Measurements from ENCODE around the gene RCAN1. TPM values are rescaled to one million over a fixed set of nuclear protein-coding genes. Genes with fewer than 3 reads are reported as not detected.

Gene RCAN1
- total and polyA plus RNA-seq, 2 of the 8 experiments (the other 6 are each of a cell fraction or from before 2014, with no cell fraction given): 1.7 to 6.4 TPM

- 0 out of 2 replicates have a peak, but pooled peaks have one; percentile 35 for TF ChIP-seq CREB1 (IDR thresholded peaks at IDR 0.05)
- TF ChIP-seq, protein P1, sequence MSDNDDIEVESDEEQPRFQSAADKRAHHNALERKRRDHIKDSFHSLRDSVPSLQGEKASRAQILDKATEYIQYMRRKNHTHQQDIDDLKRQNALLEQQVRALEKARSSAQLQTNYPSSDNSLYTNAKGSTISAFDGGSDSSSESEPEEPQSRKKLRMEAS (IDR thresholded peaks at IDR 0.05): no peak
- TF ChIP-seq CHD2 (IDR thresholded peaks at IDR 0.05; ENCODE audit: low read length): no peak
- no peak for TF ChIP-seq SIRT6 (IDR thresholded peaks at IDR 0.05; ENCODE audit: low read length)
- no peak for TF ChIP-seq SUZ12 (IDR thresholded peaks at IDR 0.05; ENCODE audit: low read length)
- TF ChIP-seq TAF1 (IDR thresholded peaks at IDR 0.05; ENCODE audit: low read depth, low read length): no peak
- TF ChIP-seq JUN (IDR thresholded peaks at IDR 0.05; ENCODE audit: low read depth, low read length): peak; percentile 57; the same call in 1 of the 2 replicates
- TF ChIP-seq RAD21 (IDR thresholded peaks at IDR 0.05 in 1 of 2, conservative IDR thresholded peaks at IDR 0.05 in 1 of 2; ENCODE audit: low read depth in 2 of 2, low read length in 2 of 2): no peak
- no peak for TF ChIP-seq CEBPB (IDR thresholded peaks at IDR 0.05; ENCODE audit: low read depth, low read length)
- TF ChIP-seq, protein P2, sequence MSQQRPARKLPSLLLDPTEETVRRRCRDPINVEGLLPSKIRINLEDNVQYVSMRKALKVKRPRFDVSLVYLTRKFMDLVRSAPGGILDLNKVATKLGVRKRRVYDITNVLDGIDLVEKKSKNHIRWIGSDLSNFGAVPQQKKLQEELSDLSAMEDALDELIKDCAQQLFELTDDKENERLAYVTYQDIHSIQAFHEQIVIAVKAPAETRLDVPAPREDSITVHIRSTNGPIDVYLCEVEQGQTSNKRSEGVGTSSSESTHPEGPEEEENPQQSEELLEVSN (IDR thresholded peaks at IDR 0.05): no peak
- no peak for TF ChIP-seq YY1 (IDR thresholded peaks at IDR 0.05; ENCODE audit: low read depth, low read length)
- TF ChIP-seq SIX5 (IDR thresholded peaks at IDR 0.05; ENCODE audit: low read depth, low read length): no peak
- TF ChIP-seq USF2 (IDR thresholded peaks at IDR 0.05; ENCODE audit: low read length): no peak
- TF ChIP-seq ZNF274 (IDR thresholded peaks at IDR 0.05; ENCODE audit: borderline replicate concordance, extremely low read depth, low read length): no peak
- 0 out of 2 replicates have a peak, but pooled peaks have one; percentile 8 for TF ChIP-seq SP1 (IDR thresholded peaks at IDR 0.05; ENCODE audit: low read depth, low read length)
- no peak for TF ChIP-seq TBP (IDR thresholded peaks at IDR 0.05; ENCODE audit: low read depth, low read length)
- no peak for TF ChIP-seq HDAC6 (IDR thresholded peaks at IDR 0.05; ENCODE audit: low read depth, low read length)
- TF ChIP-seq SP2 (IDR thresholded peaks at IDR 0.05; ENCODE audit: low read length): no peak
- no peak for TF ChIP-seq SAP30 (IDR thresholded peaks at IDR 0.05; ENCODE audit: insufficient read depth, insufficient replicate concordance, low read length)
- no peak for TF ChIP-seq RBBP5 (IDR thresholded peaks at IDR 0.05; ENCODE audit: borderline replicate concordance, low read depth, low read length)
These were observed 88.2 kb downstream of the RCAN1 start (continued) for GRCh38 chr21:34526618-34527290.
